Endometrial microvascular endothelial cells (primary cell): ENCODE measurements around the gene RCE1. TPM values are rescaled to one million over a fixed set of nuclear protein-coding genes. Genes with fewer than 3 reads are reported as not detected.

Source experiments
- total RNA-seq: library from RNA; depleted of rRNA; stranded (reverse); fragments of >200 nt; gene quantifications from one replicate; pipeline ENCODE4 v1.2.3, GENCODE V29; 2015; ENCODE audit errors: inconsistent ontology term

RCE1 gene
- total RNA-seq, 1 donor from 2014 or later, result 27.9 TPM

Other genes with a start within 250 kb of the RCE1 start
- gene RBM14, start 226.8 kb upstream of the RCE1 start, total RNA-seq, result 74.4 TPM
- gene RBM4, start 204.7 kb upstream of the RCE1 start, total RNA-seq, result 135 TPM
- gene RBM4B, start 165.6 kb upstream of the RCE1 start, total RNA-seq, result 17.7 TPM
- 59.2 TPM for gene SPTBN2, start 114.2 kb upstream of the RCE1 start, total RNA-seq
- gene LRFN4, start 13.6 kb downstream of the RCE1 start, total RNA-seq, result 37.5 TPM
- gene PC, start 114.9 kb downstream of the RCE1 start, total RNA-seq, result 22.1 TPM
- gene C11orf86, start 131.9 kb downstream of the RCE1 start, total RNA-seq, result not detected
- gene SYT12, start 179.7 kb downstream of the RCE1 start, total RNA-seq, result not detected
- 11.1 TPM for gene RHOD, start 213.4 kb downstream of the RCE1 start, total RNA-seq